HG03558 (cell line): ENCODE measurements around the gene TMEM132C.

Experiments
- ATAC-seq: cut with Tn5 transposase; IDR thresholded peaks from one replicate; pipeline ENCODE4 v1.9.1; 2021; ENCODE audit warnings: moderate number of reproducible peaks; ENCODE audit not compliant: unreplicated experiment; ENCODE audit errors: extremely low read depth

TMEM132C gene

DNA sequence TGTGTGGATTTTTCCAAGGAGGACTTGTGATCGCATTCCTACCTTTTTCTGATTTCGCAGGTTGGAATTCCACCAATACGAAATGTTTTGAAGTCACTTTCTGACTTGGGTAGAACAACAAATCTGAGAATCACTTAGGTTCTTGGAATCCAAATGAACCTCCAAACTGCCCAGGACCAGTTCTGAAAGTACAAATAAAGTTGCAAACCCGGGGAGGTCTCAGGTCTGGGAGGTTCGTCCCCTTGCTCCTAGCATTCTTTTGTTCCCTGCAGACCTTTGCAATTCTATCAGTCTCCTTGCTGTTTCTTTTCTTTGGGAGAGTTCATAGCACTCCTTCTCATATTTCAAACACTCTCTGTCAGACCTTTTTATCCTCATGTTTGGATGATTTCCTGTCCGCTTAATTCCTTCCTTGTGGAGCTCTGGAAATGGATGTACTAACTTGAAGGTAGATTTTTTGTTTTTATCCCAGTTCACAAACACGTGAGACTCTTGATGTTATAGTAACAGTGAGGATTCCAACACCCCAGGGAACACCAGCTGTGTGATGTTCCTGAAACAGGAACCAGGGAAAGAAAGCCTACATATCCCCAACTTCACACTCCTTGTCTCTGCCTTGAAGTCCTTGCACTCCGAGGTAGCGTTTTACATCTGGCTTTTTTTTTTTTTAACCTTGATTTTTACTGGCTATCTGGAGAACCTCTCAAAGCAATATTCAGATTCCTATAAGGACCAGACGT, 70.6 kb downstream of the TMEM132C start:
- no peak for ATAC-seq

DNA sequence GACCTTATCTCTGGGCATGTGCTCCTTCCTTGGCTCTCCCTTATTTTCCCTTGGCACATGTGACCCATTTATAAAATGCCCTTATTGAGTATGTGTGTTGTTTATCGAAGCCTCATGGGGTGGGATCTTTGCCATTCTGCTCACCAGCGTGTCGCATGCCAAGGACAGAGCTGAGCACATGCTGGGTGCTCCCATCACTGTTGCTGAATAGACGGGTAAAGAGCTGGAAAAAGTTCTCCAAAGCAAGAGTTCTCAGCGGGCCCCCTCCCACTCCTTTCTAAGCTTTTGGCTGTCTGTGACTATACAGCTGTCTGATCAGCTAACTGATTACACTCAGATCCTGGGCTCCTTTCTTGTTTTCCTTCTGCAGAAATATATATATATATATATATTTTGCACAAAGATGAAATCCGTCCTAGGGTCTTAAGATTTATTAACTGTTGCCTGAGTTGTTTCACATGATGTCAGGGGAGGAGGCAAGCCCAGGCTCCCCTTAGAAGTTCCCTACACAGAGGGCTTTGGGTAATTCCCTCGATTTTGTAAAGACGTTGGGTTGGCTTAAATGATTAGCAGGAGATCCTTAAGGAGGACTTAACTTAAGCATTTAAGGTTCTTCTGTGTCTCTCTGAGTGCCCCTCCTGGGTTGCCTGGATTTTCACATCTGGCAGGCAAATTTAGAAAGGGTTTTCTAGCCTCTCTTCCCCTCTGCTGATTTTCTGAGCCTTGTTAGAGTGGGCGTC, 71.6 kb downstream of the TMEM132C start:
- no peak for ATAC-seq

DNA sequence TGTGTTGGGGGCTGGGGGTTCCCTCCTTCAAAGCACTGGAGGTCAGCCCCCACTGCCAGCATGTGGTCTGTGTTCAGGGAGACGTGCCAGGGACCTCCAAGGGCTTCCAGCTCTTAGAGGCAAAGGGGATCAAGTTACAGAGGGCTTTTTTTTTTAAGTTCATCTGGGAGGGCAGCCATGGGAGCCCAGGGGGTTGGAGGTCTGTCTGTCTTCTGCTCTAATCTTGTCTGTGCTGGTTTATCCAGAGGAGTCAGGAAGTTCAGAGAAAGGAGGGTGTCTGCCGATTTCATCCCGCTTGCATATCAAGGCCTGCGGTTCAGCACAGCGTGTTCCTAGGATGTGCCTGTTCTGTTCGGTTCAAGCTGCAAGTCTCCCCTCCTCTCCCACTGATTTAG, 72.2 kb downstream of the TMEM132C start:
- ATAC-seq, result no peak

DNA sequence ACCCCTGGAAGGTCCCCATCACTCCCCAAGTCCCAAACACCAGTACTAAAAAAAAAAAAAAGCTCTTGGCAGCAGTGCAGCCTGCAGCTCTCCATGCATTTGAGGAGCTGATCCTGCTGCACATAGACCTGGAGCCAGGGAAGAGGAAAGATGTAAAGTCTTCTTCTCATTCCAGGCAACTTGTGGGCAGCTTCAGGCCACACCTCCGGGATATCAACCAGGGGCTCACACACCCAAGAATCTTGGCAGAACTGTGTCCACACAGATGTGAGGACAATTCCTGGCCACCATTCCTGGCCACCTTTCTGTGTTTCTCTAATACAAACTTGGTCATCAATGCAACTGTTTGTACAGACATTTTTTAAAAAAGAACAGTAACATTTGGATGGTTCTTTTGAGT, 72.7 kb downstream of the TMEM132C start:
- no peak for ATAC-seq

DNA sequence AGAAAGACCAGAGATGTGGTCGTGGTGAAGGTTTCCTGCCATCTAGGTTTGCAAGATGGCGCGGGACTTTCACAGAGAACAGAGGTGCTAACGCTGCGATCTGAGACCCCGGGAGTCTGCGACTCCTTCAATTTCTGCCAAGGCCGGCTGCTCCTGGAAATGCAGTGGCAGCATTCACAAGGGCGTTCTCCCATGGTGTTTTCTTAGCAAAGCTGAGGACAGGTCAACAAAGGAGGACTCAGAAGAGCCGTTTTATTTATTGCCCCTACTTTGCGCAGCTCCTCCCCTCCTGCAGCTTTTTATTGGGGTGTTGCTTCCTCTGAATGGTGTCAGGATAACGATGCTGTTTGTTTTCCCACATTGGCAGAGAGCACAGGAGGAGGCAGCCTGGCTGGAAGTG, 86.3 kb downstream of the TMEM132C start:
- ATAC-seq, result no peak

DNA sequence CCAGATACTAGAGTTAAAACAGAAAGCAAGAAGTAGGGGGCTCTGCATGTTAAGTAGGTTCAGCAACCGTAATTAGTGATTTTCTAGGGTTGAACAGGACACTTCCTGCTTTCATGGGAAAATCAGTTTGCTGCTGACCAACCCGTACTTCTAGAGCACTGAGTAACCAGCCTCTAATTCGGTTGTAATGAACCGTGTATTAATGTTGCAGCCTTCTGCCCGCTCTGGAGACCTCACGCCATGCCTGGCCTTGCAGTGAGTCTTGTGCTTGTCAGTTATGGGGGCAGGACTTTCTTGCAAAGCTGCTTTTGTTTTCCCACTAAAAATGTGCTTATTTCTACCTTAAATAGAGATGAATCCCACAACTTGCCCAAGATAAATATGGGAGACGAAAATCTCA, 89.6 kb downstream of the TMEM132C start:
- ATAC-seq, result no peak

DNA sequence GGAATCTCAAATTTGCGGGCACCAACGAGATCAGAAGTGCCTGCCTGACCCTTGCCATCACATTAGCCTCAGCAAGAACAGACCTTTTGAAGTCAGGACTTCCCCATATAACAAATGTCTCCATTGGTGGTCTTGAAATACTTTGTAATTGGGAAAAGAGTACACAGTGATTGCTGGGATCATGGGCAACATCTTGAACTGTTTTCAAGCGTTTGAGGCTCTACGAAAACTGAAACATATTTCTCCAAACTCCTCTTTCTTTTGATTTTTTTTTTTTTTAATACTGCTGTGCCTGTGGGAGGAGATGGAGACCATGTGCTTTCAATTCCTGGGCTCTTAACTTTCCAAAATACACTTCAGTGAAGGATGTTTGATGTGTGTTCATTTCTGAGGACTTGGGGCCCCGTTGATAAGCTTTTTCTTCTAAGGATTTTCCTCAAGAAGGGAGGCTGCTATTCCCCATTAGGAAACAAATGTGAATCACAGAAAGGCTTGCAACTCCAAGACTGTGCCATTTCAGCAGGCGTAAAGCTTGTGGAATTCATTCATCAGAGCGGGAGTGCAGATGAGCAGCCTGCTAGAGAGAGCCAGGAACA, 94.5 kb downstream of the TMEM132C start:
- no peak for ATAC-seq

DNA sequence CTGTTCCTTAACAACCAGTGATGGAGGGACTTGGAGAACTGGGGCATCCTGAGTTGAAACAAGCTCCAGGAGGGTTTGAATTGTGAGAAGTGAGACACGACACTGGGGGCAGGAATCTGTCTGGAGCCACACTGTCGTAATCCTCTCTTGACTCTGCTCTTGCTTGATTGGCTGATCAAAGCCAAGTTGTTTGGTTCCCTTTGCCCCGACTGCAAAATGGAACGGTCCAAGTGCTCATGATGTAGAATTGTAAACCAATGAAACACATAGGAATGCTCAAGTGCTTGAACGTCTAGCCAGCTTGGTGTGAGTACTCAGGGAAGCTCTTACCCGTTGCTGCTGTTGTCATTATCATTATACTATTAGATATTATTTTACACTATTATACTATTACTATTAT, 98.1 kb downstream of the TMEM132C start:
- no peak for ATAC-seq

DNA sequence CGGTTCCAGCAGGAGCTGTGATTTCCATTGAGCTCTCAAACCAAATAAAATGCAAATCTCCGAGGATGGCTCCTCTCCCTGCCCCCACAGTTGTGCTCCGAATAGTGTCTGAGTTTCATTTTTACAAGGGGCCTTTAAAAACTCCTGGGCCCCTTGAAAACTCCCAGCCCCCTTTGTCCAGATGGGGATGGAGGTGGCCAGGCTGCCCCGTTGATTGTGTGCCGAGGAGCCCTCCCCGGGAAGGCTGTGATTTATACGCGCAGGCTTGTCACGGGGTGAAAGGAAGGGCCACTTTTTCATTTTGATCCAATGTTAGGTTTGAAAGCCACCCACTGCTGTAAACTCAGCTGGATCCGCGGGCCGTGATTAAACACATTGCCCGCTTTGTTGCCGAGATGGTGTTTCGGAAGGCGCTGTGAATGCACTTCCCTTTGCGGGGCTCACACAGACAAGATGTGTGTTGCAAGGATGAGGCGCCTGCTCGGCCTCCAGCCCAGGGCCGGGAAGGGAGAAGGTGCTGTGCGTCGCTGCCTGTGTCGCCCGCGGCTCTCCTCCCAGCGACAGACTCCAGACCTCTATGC, 98.8 kb downstream of the TMEM132C start:
- no peak for ATAC-seq

DNA sequence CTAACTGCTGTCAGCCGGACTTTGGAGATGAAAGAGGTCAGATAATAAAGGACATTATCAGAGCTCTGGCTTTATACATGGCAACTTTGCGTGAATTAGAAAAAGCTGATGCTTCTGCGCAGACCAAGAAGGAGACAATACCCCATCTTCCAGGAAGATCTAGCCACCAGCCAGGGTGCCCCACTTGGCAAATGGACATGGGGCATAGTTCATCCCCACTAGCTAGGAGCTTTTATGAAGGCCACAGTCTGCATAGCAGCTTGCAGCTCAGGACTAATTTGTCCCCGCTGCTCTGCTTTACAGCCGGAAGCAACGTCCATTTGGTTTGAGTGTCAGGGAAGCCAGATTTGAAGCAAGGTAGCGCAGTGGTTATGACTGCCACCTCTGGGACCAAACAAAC, 101.0 kb downstream of the TMEM132C start:
- ATAC-seq, result no peak

DNA sequence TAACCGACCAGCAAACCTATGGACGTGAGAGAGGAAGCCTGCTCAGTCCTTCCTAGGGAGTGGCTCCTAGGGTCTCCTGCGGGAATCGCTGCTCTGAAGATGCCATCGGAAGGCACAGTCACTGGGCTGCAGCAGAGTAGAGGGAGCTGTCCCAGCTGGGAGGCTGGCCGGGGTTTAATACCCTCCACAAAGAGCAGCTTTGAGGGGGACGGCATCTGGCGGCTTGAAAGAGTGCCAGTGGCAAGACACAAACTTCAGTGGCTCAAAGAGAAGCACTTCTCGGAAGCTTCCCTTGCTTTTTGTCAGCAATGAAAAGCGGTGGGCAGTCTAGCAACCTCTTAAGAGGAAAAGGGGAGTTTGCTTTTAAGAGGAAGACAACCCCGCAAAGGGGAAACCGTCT, 114.6 kb downstream of the TMEM132C start:
- ATAC-seq, result no peak

DNA sequence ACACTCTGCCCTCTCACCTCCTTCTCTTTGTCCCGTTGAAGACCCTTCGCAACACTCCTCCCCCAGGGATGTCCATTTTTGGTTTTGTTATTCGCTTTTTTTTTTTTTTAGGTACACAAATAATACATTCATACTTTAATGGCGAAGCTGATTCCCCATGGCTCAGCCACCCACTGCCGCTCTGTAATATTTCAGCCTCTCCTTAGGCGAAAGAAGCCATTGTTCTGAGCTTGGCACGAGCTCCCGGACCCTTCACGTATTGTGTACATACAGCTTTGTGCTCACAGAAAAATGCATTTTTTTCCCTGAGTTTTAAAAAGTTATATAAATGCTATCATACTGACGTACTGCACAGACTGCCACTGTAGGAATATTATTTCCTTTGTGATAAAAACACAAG, 115.0 kb downstream of the TMEM132C start:
- no peak for ATAC-seq

DNA sequence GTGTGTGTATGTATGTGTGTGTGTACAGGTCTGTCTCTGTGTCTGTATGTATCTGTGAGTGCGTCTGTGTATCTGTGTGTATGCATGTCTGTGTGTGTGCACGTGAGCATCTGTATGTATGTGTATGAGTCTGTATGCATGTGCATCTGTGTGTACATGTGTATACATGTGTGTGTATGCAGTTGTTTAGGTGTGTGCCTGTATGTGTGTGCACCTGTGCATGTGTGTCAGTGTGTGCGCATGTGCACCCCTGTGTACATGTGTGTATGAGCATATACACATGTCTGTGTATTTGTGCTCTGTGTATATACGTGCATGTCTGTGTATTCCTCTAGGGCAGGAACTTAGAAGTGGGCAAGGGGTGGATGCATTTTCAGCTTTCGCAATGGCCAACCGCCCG, 116.0 kb downstream of the TMEM132C start:
- no peak for ATAC-seq

DNA sequence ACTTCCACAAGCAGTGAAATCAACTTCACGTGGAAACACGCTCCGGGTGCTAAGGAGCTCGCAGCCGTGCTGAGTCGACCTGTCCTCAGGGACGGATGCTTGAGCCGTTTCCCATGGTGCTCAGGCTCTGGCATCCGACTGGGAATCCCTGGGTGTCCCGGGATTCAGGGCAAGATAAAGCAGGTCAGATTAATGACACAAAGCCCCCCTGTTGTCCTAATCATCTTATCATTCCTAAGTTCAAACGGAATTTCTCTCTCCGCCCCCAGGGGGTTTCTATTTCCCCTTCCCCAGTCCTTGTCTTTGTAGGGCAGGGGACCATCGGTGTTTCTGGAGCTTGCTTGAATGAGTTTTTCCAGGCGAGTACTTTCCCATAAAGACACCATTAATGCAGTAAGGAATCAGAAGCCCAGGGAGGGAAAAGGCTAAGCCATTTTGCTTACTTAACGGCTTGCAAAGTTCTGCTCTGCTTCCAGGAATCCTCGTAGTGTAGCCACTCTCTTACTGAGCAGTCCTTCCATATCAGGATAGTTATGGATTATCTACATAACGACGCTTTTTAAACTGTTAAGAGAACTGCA, 116.5 kb downstream of the TMEM132C start:
- no peak for ATAC-seq

DNA sequence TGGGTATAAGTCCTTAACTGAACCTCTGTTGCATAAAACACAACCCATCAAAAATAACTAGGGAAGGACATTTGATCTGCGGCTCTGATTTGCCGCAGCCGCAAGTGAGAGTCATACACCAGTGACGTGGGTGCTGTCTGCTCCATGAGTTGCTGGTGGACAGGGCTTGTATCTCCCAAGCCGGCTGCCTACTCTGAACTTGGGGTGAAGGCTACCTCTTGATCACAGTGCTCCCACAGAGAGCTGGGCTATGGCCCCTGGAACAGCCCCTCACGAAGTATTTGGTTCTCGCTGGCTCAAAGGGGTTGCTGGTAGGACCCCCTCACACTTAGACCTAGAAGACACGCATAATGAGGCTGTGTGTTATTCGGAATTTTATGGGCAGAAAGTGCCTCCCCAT, 118.8 kb downstream of the TMEM132C start:
- ATAC-seq, result no peak

DNA sequence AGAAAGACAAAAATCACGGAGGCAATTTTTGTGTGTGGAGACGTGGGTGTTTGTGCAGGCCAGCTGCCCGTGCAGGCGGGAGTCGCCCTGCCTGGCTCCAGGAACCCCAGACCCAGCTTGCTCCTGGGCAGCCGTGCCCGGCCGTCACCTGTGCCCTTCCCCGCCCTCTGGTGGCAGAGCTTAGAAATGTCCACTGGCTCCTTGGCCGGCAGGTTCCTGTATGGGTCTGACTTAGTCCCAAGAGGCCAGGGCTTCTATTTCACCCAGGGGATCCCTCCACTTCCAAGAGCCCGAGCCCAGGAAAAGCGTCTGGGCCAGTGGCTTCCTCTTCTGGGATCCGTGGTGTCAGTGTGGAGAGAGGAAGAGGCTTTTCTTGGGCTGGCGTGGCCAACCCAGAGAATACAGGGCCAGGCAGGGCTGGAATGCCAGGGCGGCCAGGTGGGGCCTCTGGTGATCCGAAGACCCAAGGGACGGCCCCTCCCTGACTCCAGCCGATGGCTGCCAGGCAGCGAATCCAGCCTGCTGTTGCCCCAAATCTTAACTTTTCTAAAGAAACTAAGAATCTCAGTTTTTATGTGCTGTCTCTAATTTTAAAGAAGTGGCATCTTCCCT, 120.9 kb downstream of the TMEM132C start:
- ATAC-seq, result no peak

DNA sequence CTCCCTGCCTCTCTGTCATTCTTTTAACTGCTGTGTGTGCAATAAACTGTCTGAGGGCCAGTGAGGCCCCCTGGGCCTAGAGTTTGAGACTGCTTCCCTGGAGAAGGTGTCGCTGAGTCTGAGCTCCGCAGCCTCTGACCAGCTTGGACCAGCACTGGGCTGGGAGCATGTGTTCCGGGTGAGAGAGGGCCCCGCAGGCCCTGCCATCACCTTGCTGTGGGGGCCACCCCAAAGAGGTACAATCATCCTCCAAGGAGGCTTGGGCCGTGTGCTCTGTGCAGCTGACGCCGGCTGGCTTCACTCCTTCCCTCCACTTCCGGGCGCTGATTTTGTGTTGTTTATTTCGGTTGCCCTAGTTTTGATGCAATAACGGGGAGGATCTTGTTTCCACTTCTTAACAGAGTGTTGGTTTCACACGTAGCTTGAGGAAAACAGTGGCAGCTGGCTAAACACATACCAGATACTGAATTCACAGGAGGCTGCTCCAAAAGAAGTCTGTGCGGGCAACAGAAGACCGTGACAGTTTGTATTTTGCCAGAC, 121.6 kb downstream of the TMEM132C start:
- ATAC-seq, result no peak

DNA sequence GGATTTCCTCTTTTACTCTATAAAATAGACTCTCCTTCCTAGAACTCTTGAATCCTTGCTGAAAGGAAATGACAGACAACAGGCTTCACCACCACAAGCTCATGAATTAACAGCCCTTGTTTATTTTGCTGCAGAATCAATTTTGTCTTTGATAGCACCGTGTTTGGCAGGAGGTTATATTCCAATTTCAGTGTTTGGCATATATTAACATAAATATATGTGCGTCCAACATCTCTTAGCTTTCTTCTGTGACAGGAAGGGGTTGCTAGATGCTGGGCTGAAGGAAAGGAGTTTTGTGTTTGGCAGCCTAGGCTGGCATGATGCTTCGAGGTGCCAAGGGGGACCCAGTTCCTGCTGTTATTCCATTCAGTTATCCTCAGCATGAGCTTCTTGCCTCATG, 126.4 kb downstream of the TMEM132C start:
- ATAC-seq, result no peak

DNA sequence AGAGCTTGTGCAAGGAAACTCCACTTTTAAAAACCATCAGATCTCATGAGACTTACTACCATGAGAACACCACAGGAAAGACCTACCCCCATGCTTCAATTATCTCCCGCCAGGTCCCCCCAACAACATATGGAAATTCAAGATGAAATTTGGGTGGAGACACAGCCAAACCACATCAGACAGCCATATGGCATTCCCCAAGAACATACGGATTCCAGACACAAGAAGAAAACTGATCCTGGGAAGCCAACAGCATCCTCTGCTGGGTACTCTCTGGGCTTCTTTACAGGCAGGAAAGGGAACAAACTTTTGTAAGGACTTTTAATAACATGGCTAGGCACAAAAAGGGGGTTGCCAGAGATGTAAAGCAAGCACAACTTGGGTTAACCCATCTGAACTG, 127.2 kb downstream of the TMEM132C start:
- no peak for ATAC-seq

DNA sequence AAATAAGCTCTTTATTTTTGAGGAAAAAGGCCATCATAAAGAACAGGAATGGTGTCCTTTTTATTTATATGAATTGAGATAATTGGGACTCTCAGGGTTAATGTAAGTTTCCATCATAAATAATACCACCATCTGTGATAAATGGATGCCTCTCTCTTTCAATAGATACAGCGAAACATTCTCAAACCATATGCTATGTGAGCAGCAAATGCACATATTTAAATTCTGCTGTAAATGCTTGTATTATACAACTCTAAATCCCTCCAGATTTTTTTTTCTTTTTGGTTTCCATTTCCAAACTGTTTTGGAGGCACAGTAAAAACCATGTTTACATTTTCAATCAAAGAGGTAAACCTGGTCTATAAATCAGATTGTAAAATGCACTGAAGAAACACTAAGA, 132.3 kb downstream of the TMEM132C start:
- no peak for ATAC-seq
